HCT116 (cell line): ENCODE results near the gene HPS5. TPM values are rescaled to one million over a fixed set of nuclear protein-coding genes. Genes with fewer than 3 reads are reported as not detected.

Experiments
- ATAC-seq: fragments of 200-7000 bp; cut with Tn5 transposase; 2 replicates; pipeline ENCODE4 v1.9.1; 2020; ENCODE audit warnings: mild to moderate bottlenecking, moderate library complexity
- BruUV-seq: library from RNA; stranded (reverse); fragments of 400-500 nt; replicated peaks from 2 replicates; lab custom pipeline; 2021; lab: Mats Ljungman, UMichigan
- CTCF ChIA-PET: fragments of 300-600 bp; sonication (Branson Sonifier 250); formaldehyde crosslinking; loops from one replicate; lab custom pipeline; 2021; ENCODE audit warnings: antibody characterized with exemption; lab: Charles Lee
- POLR2A ChIA-PET: fragments of 300-600, 350-600 bp; sonication (Branson Sonifier 250); formaldehyde crosslinking; loops from one replicate; lab custom pipeline; 2021; ENCODE audit warnings: antibody characterized with exemption; lab: Charles Lee
- RAD21 ChIA-PET, 2 experiments: fragments of 300-600 bp; sonication (Branson Sonifier 250); formaldehyde crosslinking; loops; one replicate each; lab custom pipeline; 2023; ENCODE audit warnings: low total read pairs in 2 of 2; ENCODE audit not compliant: uncharacterized antibody in 2 of 2, unreplicated experiment in 2 of 2, low non-redundant PET in 1 of 2; lab: Charles Lee
- DNase-seq: peaks from one replicate; pipeline ENCODE4 v3.0.0-alpha.2; 2010; ENCODE audit warnings: low read depth, low spot score
- H2AFZ ChIP-seq: fragments of 200-600 bp; shearing (Covaris generic), sonication (generic); 2 replicates; pipeline ENCODE4 v1.6.1; 2017; ENCODE audit warnings: low read depth, mixed run types, mixed read lengths, antibody characterized with exemption, low read length; ENCODE audit not compliant: poor library complexity, severe bottlenecking
- H3K27ac ChIP-seq: 2 replicates; pipeline ENCODE4 v1.5.1; 2012; ENCODE audit warnings: low read depth, low read length
- H3K27me3 ChIP-seq: fragments of 200-600 bp; sonication (generic); 2 replicates; pipeline ENCODE4 v1.6.1; 2016; ENCODE audit warnings: mixed run types, low read length, mixed read lengths; ENCODE audit not compliant: insufficient read depth
- H3K36me3 ChIP-seq, 2 experiments: fragments of 200-500 bp in 1 of 2; fragments of 200-600 bp in 1 of 2; sonication (Bioruptor generic) in 1 of 2; sonication (generic) in 1 of 2; 2 replicates each; pipeline versions ENCODE4 v1.5.1 to v1.6.1; 2014 to 2016; ENCODE audit warnings: low read length in 2 of 2, inconsistent platforms in 1 of 2, mixed read lengths in 1 of 2, mixed run types in 1 of 2; ENCODE audit not compliant: insufficient read depth in 2 of 2, control insufficient read depth in 1 of 2
- H3K4me1 ChIP-seq, 2 experiments: fragments of 200-600 bp in 1 of 2; sonication (generic) in 1 of 2; 2 replicates each; pipeline versions ENCODE4 v1.5.1 to v1.6.1; 2012 to 2017; ENCODE audit warnings: low read length in 2 of 2, inconsistent platforms in 1 of 2, mild to moderate bottlenecking in 1 of 2, mixed read lengths in 1 of 2, mixed run types in 1 of 2, moderate library complexity in 1 of 2; ENCODE audit not compliant: insufficient read depth in 2 of 2, control insufficient read depth in 1 of 2
- H3K4me2 ChIP-seq: fragments of 200-600 bp; sonication (generic); 2 replicates; pipeline ENCODE4 v1.6.1; 2017; ENCODE audit warnings: mixed run types, low read length, mixed read lengths
- H3K4me3 ChIP-seq, 2 experiments: fragments of 200-600 bp in 1 of 2; sonication (generic) in 1 of 2; replicated peaks in 1 of 2; 2 replicates each; pipeline ENCODE4 v1.5.1; 2011 to 2016; ENCODE audit warnings: low read length in 2 of 2, control low read depth in 1 of 2, low read depth in 1 of 2, mild to moderate bottlenecking in 1 of 2, mixed read lengths in 1 of 2, mixed run types in 1 of 2
- H3K79me2 ChIP-seq: fragments of 200-600 bp; sonication (generic); 2 replicates; pipeline ENCODE4 v1.6.1; 2017; ENCODE audit warnings: mild to moderate bottlenecking, mixed run types, low read length, moderate library complexity, mixed read lengths; ENCODE audit not compliant: insufficient read depth
- H3K9ac ChIP-seq: fragments of 200-600 bp; sonication (generic); 2 replicates; pipeline ENCODE4 v1.6.1; 2016; ENCODE audit warnings: low read length, mixed read lengths
- H3K9me2 ChIP-seq: fragments of 200-600 bp; sonication (generic), shearing (Covaris generic); 2 replicates; pipeline ENCODE4 v1.6.1; 2017; ENCODE audit warnings: mixed run types, mild to moderate bottlenecking, moderate library complexity; ENCODE audit not compliant: insufficient read depth
- H3K9me3 ChIP-seq, 2 experiments: fragments of 200-500 bp in 1 of 2; fragments of 200-600 bp in 1 of 2; sonication (Bioruptor generic) in 1 of 2; sonication (generic) in 1 of 2; 2 replicates each; pipeline ENCODE4 v1.6.1; 2014 to 2017; ENCODE audit warnings: low read length in 2 of 2, mixed read lengths in 2 of 2, inconsistent platforms in 1 of 2, low read depth in 1 of 2, mild to moderate bottlenecking in 1 of 2, mixed run types in 1 of 2, moderate library complexity in 1 of 2; ENCODE audit not compliant: control insufficient read depth in 1 of 2, insufficient read depth in 1 of 2
- H4K20me1 ChIP-seq: fragments of 200-600 bp; sonication (generic), shearing (Covaris generic); 2 replicates; pipeline ENCODE4 v1.6.1; 2017; ENCODE audit warnings: mixed run types, mild to moderate bottlenecking, moderate library complexity; ENCODE audit not compliant: insufficient read depth
- ELF1 ChIP-seq: IDR thresholded peaks from 2 replicates; pipeline ENCODE4 v1.6.1; 2012; ENCODE audit warnings: low read depth, borderline replicate concordance
- EZH2phosphoT487 ChIP-seq: fragments of 200-600 bp; IDR thresholded peaks from 2 replicates; pipeline ENCODE4 v1.6.1; 2018; ENCODE audit warnings: antibody characterized with exemption, borderline replicate concordance
- POLR2A ChIP-seq: IDR thresholded peaks from 2 replicates; pipeline ENCODE4 v1.7.0; 2011; ENCODE audit warnings: borderline replicate concordance; ENCODE audit not compliant: insufficient read depth, insufficient read length; ENCODE audit errors: extremely low read depth
- POLR2AphosphoS5 ChIP-seq: IDR thresholded peaks from 2 replicates; pipeline ENCODE4 v1.6.1; 2011; ENCODE audit warnings: mild to moderate bottlenecking, low read depth, low read length, moderate library complexity
- RAD21 ChIP-seq: IDR thresholded peaks from 2 replicates; pipeline ENCODE4 v1.6.1; 2012; ENCODE audit warnings: low read depth, mild to moderate bottlenecking
- ZNF274 ChIP-seq: fragments of 200-500 bp; sonication (Bioruptor generic); IDR thresholded peaks from 2 replicates; pipeline ENCODE4 v1.6.1; 2014; ENCODE audit warnings: mild to moderate bottlenecking, low read depth, low read length, inconsistent platforms
- intact Hi-C: fragments of 100-400 bp; cut with micrococcal nuclease; formaldehyde crosslinking; loops from 2 replicates; pipeline ENCODE4 v1.10.0; 2022
- total RNA-seq: library from RNA; stranded (reverse); gene quantifications from one replicate; pipeline ENCODE4 v1.2.1, GENCODE V29; 2021; ENCODE audit not compliant: unreplicated experiment
- TF ChIP-seq, protein P1 (sequence below), 3 experiments: fragments of 200-600 bp in 1 of 3; sonication (generic) in 1 of 3; IDR thresholded peaks in 2 of 3; conservative IDR thresholded peaks in 1 of 3; 2 replicates each; pipeline ENCODE4 v1.5.1; 2012 to 2017; ENCODE audit warnings: low read depth in 2 of 3, low read length in 2 of 3, antibody characterized with exemption in 1 of 3, borderline replicate concordance in 1 of 3, control low read depth in 1 of 3, mild to moderate bottlenecking in 1 of 3, mixed read lengths in 1 of 3, mixed run types in 1 of 3, moderate library complexity in 1 of 3; ENCODE audit not compliant: insufficient read depth in 1 of 3
- TF ChIP-seq, protein P2 (sequence below): IDR thresholded peaks from 2 replicates; pipeline ENCODE4 v1.6.1; 2012

Gene HPS5
- total RNA-seq, 1 experiment from 2014 or later, result 19.6 TPM

DNA sequence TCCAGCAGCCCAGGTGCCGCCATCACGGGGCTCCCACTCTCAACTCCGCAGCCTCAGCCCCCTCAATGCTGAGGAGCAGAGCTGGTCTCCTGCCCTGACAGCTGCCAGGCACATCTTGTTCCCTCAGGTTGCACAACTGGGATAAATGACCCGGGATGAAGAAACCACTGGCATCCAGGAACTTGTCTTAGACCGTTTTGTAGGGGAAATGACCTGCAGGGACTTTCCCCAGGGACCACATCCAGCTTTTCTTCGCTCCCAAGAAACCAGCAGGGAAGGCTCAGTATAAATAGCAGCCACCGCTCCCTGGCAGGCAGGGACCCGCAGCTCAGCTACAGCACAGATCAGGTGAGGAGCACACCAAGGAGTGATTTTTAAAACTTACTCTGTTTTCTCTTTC is 56.0 kb downstream of the HPS5 start, which contains the start of gene SAA1:
Gene SAA1, plus strand, starts transcription at position 316 of the 400 bp plus-strand sequence. CDS start 624 bp downstream, outside the sequence.
- no peaks in the 10 kb centered on the region for H3K27me3 ChIP-seq
- TF ChIP-seq POLR2AphosphoS5 (no peak), RAD21 (no peak), POLR2A (no peak), ELF1 (no peak), EZH2phosphoT487 (no peak), ZNF274 (no peak)
- TF ChIP-seq, protein P1, sequence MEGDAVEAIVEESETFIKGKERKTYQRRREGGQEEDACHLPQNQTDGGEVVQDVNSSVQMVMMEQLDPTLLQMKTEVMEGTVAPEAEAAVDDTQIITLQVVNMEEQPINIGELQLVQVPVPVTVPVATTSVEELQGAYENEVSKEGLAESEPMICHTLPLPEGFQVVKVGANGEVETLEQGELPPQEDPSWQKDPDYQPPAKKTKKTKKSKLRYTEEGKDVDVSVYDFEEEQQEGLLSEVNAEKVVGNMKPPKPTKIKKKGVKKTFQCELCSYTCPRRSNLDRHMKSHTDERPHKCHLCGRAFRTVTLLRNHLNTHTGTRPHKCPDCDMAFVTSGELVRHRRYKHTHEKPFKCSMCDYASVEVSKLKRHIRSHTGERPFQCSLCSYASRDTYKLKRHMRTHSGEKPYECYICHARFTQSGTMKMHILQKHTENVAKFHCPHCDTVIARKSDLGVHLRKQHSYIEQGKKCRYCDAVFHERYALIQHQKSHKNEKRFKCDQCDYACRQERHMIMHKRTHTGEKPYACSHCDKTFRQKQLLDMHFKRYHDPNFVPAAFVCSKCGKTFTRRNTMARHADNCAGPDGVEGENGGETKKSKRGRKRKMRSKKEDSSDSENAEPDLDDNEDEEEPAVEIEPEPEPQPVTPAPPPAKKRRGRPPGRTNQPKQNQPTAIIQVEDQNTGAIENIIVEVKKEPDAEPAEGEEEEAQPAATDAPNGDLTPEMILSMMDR (IDR thresholded peaks at IDR 0.05 in 2 of 3, conservative IDR thresholded peaks at IDR 0.05 in 1 of 3; ENCODE audit: borderline replicate concordance in 1 of 3, insufficient read depth in 1 of 3, low read depth in 2 of 3, low read length in 2 of 3), result no peak
- TF ChIP-seq, protein P2, sequence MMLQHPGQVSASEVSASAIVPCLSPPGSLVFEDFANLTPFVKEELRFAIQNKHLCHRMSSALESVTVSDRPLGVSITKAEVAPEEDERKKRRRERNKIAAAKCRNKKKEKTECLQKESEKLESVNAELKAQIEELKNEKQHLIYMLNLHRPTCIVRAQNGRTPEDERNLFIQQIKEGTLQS, result no peak
- H2AFZ ChIP-seq, result no peak within 1 kb of the TSS
- H3K4me3 ChIP-seq, result no peak within 1 kb of the TSS
- no peaks in the 10 kb centered on the region for H3K9me2 ChIP-seq
- ATAC-seq, result no peak
- BruUV-seq, result no TSS peak
- H3K4me1 ChIP-seq, result no peaks in the 10 kb centered on the region
- CTCF ChIA-PET, result no interaction called here
- no peaks in the 10 kb centered on the region for H3K9me3 ChIP-seq
- no peak for DNase-seq
- H3K79me2 ChIP-seq, result no peaks in the 10 kb centered on the region
- no peak within 1 kb of the TSS for H3K27ac ChIP-seq
- RAD21 ChIA-PET, result no interaction called here
- intact Hi-C loops, result no loop called here
- no peak within 1 kb of the TSS for H3K9ac ChIP-seq
- POLR2A ChIA-PET, result no interaction called here
- H3K36me3 ChIP-seq, result no peaks in the 10 kb centered on the region
- no peaks in the 10 kb centered on the region for H4K20me1 ChIP-seq
- H3K4me2 ChIP-seq, result no peak within 1 kb of the TSS
